Neural cell (in vitro differentiated cells): ENCODE data around the gene RASSF8. TPM values are rescaled to one million over a fixed set of nuclear protein-coding genes. Genes with fewer than 3 reads are reported as not detected.

Experiments used
- H2AFZ ChIP-seq: fragments of 200-600, 300-800 bp; sonication (generic), shearing (Covaris generic); 2 replicates; pipeline ENCODE4 v1.6.0; 2014; ENCODE audit warnings: low read depth, mild to moderate bottlenecking, antibody characterized with exemption, low read length, moderate library complexity
- H3F3A ChIP-seq: fragments of 200-600 bp; shearing (Covaris generic); 2 replicates; pipeline ENCODE4 v1.6.1; 2016; ENCODE audit warnings: mild to moderate bottlenecking, moderate library complexity, mixed read lengths, antibody characterized with exemption, low read length; ENCODE audit not compliant: insufficient read depth, poor library complexity, severe bottlenecking
- H3K27ac ChIP-seq: fragments of 200-600, 300-800 bp; sonication (generic), shearing (Covaris generic); 2 replicates; pipeline ENCODE4 v1.5.1; 2014; ENCODE audit warnings: mild to moderate bottlenecking, low read length, moderate library complexity
- H3K27me3 ChIP-seq: fragments of 300-800, 200-600 bp; sonication (generic), shearing (Covaris generic); 2 replicates; pipeline ENCODE4 v1.6.0; 2014; ENCODE audit warnings: mild to moderate bottlenecking, low read depth, low read length, moderate library complexity; ENCODE audit not compliant: insufficient read depth
- H3K36me3 ChIP-seq: fragments of 300-800, 200-600 bp; sonication (generic), shearing (Covaris generic); 2 replicates; pipeline ENCODE4 v1.5.1; 2014; ENCODE audit warnings: mild to moderate bottlenecking, antibody characterized with exemption, low read length, moderate library complexity; ENCODE audit not compliant: insufficient read depth
- H3K4me2 ChIP-seq: fragments of 300-800, 200-600 bp; sonication (generic), shearing (Covaris generic); 2 replicates; pipeline ENCODE4 v1.6.0; 2014; ENCODE audit warnings: mild to moderate bottlenecking, low read length
- H3K4me3 ChIP-seq: fragments of 300-800, 200-600 bp; sonication (generic), shearing (Covaris generic); 2 replicates; pipeline ENCODE4 v1.5.1; 2014; ENCODE audit warnings: mild to moderate bottlenecking, low read length, moderate library complexity
- H3K79me2 ChIP-seq: fragments of 200-600 bp; shearing (Covaris generic); replicated peaks from 2 replicates; pipeline ENCODE4 v1.6.0; 2014; ENCODE audit warnings: mild to moderate bottlenecking, low read length, moderate library complexity; ENCODE audit not compliant: insufficient read depth
- H3K9ac ChIP-seq: fragments of 300-800, 200-600 bp; sonication (generic), shearing (Covaris generic); 2 replicates; pipeline ENCODE4 v1.6.1; 2016; ENCODE audit warnings: mild to moderate bottlenecking, low read length, mixed read lengths
- H3K9me2 ChIP-seq: fragments of 200-600 bp; shearing (Covaris generic); 2 replicates; pipeline ENCODE4 v1.6.1; 2016; ENCODE audit warnings: mild to moderate bottlenecking, low read length, mixed read lengths; ENCODE audit not compliant: insufficient read depth
- H3K9me3 ChIP-seq: fragments of 200-600, 300-800 bp; sonication (generic), shearing (Covaris generic); 2 replicates; pipeline ENCODE4 v1.6.1; 2016; ENCODE audit warnings: mild to moderate bottlenecking, mixed run types, low read length, moderate library complexity, mixed read lengths
- H4K20me1 ChIP-seq: fragments of 200-600 bp; shearing (Covaris generic); 2 replicates; pipeline ENCODE4 v1.6.1; 2016; ENCODE audit warnings: mild to moderate bottlenecking, mixed run types; ENCODE audit not compliant: insufficient read depth
- EP300 ChIP-seq: fragments of 450-650 bp; conservative IDR thresholded peaks from 2 replicates; pipeline ENCODE4 v1.6.1; 2014; ENCODE audit warnings: antibody characterized with exemption, mild to moderate bottlenecking, moderate library complexity; ENCODE audit not compliant: poor library complexity, severe bottlenecking
- EZH2 ChIP-seq: fragments of 200-600, 300-800 bp; shearing (Covaris generic), sonication (generic); IDR thresholded peaks from 2 replicates; pipeline ENCODE4 v1.6.1; 2014; ENCODE audit warnings: antibody characterized with exemption, low read length, borderline replicate concordance, mild to moderate bottlenecking; ENCODE audit not compliant: insufficient read depth, poor library complexity, severe bottlenecking
- MXI1 ChIP-seq: fragments of 450-650 bp; conservative IDR thresholded peaks from 2 replicates; pipeline ENCODE4 v1.6.1; 2014; ENCODE audit warnings: antibody characterized with exemption, mild to moderate bottlenecking; ENCODE audit not compliant: poor library complexity, severe bottlenecking
- RAD21 ChIP-seq: fragments of 450-650 bp; conservative IDR thresholded peaks from 2 replicates; pipeline ENCODE4 v1.6.1; 2014; ENCODE audit warnings: antibody characterized with exemption, mild to moderate bottlenecking, moderate library complexity
- SMC3 ChIP-seq: fragments of 450-650 bp; conservative IDR thresholded peaks from 2 replicates; pipeline ENCODE4 v1.6.1; 2014; ENCODE audit warnings: antibody characterized with exemption, mild to moderate bottlenecking, moderate library complexity; ENCODE audit not compliant: poor library complexity
- TAF1 ChIP-seq: IDR thresholded peaks from 2 replicates; pipeline ENCODE4 v1.6.1; 2012; ENCODE audit warnings: low read depth
- polyA plus RNA-seq: library from polyadenylated mRNA; depleted of rRNA; stranded (reverse); fragments of >200 nt; gene quantifications from 2 replicates; pipeline ENCODE4 v1.2.3, GENCODE V29; 2014
- TF ChIP-seq, protein P1 (sequence below): IDR thresholded peaks from 2 replicates; pipeline ENCODE4 v1.6.1; 2012; ENCODE audit warnings: borderline replicate concordance
- TF ChIP-seq, protein P2 (sequence below): fragments of 450-650 bp; IDR thresholded peaks from 2 replicates; pipeline ENCODE4 v1.5.1; 2014; ENCODE audit warnings: antibody characterized with exemption, mild to moderate bottlenecking, moderate library complexity; ENCODE audit not compliant: poor library complexity, severe bottlenecking

Gene RASSF8
- polyA plus RNA-seq, 1 donor from 2014 or later: 11.4 TPM

DNA sequence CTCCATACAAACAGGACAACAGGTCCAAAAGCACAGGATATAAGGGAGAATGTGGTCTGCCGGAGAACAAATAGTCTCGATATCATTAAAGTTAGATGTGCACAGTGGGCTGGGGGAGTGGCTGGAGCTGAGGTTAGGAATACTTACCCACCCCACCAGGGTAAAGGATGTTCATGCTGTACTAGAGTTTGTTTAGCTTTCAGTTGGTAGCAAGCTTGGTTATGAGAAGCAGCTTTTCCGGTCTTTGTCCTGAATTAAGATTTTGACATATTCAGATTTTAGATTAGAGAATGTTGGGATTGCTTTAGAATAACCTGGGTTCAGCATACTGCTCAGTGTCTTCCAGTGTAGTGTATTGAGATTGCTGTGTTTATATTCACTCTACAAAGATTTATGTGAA, 16.7 kb downstream of the RASSF8 start:
- Histone ChIP-seq H3K9me3 (no peaks in the 10 kb centered on the region), H3F3A (no peaks in the 10 kb centered on the region), H2AFZ (no peak overlapping the region), H3K9ac (no peak overlapping the region), H3K4me2 (no peak overlapping the region), H3K79me2 (peaks cover 27% of the 10 kb centered on the region), H3K9me2 (no peaks in the 10 kb centered on the region), H3K36me3 (no peaks in the 10 kb centered on the region), H3K27ac (no peak overlapping the region), H4K20me1 (no peaks in the 10 kb centered on the region), H3K4me3 (no peak overlapping the region), H3K27me3 (no peaks in the 10 kb centered on the region)
- TF ChIP-seq MXI1: no peak
- no peak for TF ChIP-seq TAF1
- no peak for TF ChIP-seq EP300
- no peak for TF ChIP-seq RAD21
- TF ChIP-seq, protein P1, sequence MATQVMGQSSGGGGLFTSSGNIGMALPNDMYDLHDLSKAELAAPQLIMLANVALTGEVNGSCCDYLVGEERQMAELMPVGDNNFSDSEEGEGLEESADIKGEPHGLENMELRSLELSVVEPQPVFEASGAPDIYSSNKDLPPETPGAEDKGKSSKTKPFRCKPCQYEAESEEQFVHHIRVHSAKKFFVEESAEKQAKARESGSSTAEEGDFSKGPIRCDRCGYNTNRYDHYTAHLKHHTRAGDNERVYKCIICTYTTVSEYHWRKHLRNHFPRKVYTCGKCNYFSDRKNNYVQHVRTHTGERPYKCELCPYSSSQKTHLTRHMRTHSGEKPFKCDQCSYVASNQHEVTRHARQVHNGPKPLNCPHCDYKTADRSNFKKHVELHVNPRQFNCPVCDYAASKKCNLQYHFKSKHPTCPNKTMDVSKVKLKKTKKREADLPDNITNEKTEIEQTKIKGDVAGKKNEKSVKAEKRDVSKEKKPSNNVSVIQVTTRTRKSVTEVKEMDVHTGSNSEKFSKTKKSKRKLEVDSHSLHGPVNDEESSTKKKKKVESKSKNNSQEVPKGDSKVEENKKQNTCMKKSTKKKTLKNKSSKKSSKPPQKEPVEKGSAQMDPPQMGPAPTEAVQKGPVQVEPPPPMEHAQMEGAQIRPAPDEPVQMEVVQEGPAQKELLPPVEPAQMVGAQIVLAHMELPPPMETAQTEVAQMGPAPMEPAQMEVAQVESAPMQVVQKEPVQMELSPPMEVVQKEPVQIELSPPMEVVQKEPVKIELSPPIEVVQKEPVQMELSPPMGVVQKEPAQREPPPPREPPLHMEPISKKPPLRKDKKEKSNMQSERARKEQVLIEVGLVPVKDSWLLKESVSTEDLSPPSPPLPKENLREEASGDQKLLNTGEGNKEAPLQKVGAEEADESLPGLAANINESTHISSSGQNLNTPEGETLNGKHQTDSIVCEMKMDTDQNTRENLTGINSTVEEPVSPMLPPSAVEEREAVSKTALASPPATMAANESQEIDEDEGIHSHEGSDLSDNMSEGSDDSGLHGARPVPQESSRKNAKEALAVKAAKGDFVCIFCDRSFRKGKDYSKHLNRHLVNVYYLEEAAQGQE: no peak
- no peak for TF ChIP-seq SMC3
- TF ChIP-seq, protein P2, sequence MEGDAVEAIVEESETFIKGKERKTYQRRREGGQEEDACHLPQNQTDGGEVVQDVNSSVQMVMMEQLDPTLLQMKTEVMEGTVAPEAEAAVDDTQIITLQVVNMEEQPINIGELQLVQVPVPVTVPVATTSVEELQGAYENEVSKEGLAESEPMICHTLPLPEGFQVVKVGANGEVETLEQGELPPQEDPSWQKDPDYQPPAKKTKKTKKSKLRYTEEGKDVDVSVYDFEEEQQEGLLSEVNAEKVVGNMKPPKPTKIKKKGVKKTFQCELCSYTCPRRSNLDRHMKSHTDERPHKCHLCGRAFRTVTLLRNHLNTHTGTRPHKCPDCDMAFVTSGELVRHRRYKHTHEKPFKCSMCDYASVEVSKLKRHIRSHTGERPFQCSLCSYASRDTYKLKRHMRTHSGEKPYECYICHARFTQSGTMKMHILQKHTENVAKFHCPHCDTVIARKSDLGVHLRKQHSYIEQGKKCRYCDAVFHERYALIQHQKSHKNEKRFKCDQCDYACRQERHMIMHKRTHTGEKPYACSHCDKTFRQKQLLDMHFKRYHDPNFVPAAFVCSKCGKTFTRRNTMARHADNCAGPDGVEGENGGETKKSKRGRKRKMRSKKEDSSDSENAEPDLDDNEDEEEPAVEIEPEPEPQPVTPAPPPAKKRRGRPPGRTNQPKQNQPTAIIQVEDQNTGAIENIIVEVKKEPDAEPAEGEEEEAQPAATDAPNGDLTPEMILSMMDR: no peak

- Histone ChIP-seq H3K9me2 (no peaks in the 10 kb centered on the region), H3K27ac (no peak overlapping the region), H3K9me3 (no peaks in the 10 kb centered on the region), H3K9ac (no peak overlapping the region), H3K79me2 (peaks cover 31% of the 10 kb centered on the region), H3K36me3 (no peaks in the 10 kb centered on the region), H3K4me3 (no peak overlapping the region), H3K4me2 (no peak overlapping the region), H2AFZ (no peak overlapping the region), H3F3A (no peaks in the 10 kb centered on the region), H4K20me1 (no peaks in the 10 kb centered on the region), H3K27me3 (no peaks in the 10 kb centered on the region)
- TF ChIP-seq RAD21: no peak
- TF ChIP-seq SMC3: no peak
- TF ChIP-seq, protein P1: no peak
- TF ChIP-seq, protein P2: no peak
- TF ChIP-seq EP300: no peak
- TF ChIP-seq EZH2: no peak
These were observed 17.2 kb downstream of the RASSF8 start for GRCh38 chr12:25975682-25976081.
